Pancreas (tissue), 10 donors: ENCODE measurements around the gene FRMPD4. TPM values are rescaled to one million over a fixed set of nuclear protein-coding genes. Genes with fewer than 3 reads are reported as not detected.

Experiments used
- ATAC-seq, 4 donors: fragments of 200-7000 bp; cut with Tn5 transposase; one replicate each; pipeline versions ENCODE4 v1.8.0 to v1.9.1; 2020; ENCODE audit warnings: mild to moderate bottlenecking in 4 of 4, moderate library complexity in 4 of 4
- DNase-seq, 6 donors: peaks; one replicate each; pipeline ENCODE4 v3.0.0-alpha.2; 2020
- FAIRE-seq: peaks from 2 replicates; lab custom pipeline; 2012; peaks lifted over from hg19 to GRCh38; lab: Jason Lieb, UNC
- H3K27ac ChIP-seq, 4 donors: fragments of 200-600 bp; sonication (generic); 1 replicate in 3 of 4; 2 replicates in 1 of 4; pipeline versions ENCODE4 v1.5.0 to v1.8.0; 2020
- H3K27me3 ChIP-seq, 4 donors: fragments of 200-600 bp; one replicate each; pipeline ENCODE4 v1.8.0; 2021
- H3K36me3 ChIP-seq, 3 donors: fragments of 200-600 bp; sonication (generic) in 1 of 3; one replicate each; pipeline versions ENCODE4 v1.5.0 to v1.8.0; 2020 to 2021
- H3K4me1 ChIP-seq, 3 donors: fragments of 200-600 bp; one replicate each; pipeline ENCODE4 v1.8.0; 2021
- H3K4me3 ChIP-seq, 4 donors: fragments of 200-600 bp; sonication (generic) in 2 of 4; one replicate each; pipeline versions ENCODE4 v1.5.0 to v1.8.0; 2020 to 2021
- H3K9me3 ChIP-seq, 4 donors: fragments of 200-600 bp; one replicate each; pipeline ENCODE4 v1.8.0; 2021
- WGBS, 2 donors: extraction: QIAGEN DNeasy Blood & Tissue Kit; methylation state at CpG; one replicate each; pipeline ENCODE4 v1.1.7; 2013; 5-methylcytosine and 5-hydroxymethylcytosine counted together
- intact Hi-C, 3 donors: fragments of 100-400 bp; cut with DNase I; formaldehyde crosslinking; loops; one replicate each; pipeline versions ENCODE4 v1.11.1 to v1.14.2; 2022
- polyA plus RNA-seq, 2 donors: library from polyadenylated mRNA; stranded (reverse); fragments of 200-250 nt; gene quantifications; one replicate each; pipeline ENCODE4 v1.2.3, GENCODE V29; 2013
- total RNA-seq, 6 donors: library from RNA; stranded (reverse); fragmentation: NEBNext Ultra II Directional in 4 of 6; extraction: Animal tissue kit (Norgen Biotek cat#: 25700) in 4 of 6; gene quantifications; one replicate each; pipeline versions ENCODE4 v1.2.1 to v1.2.4, GENCODE V29; 2021 to 2023
- TF ChIP-seq, protein P1 (sequence below), 4 donors: fragments of 200-600 bp; sonication (generic) in 3 of 4; IDR thresholded peaks; one replicate each; pipeline versions ENCODE4 v1.5.0 to v1.8.0; 2021; ENCODE audit warnings: antibody characterized with exemption in 4 of 4
- donor health status: healthy with polysubstance abuse.
- donor health status: DM: no; HTN: no; CAD: no; lungs with moderate emphysema.
- donor health status: DM: no; HTN: no; CAD: no.
- donor health status: control.
- donor health status: control.
- donor health status: Bipolar disorder and iron deficiency.
- donor health status: DM: yes; HTN: yes; CAD: no.
- donor health status: DM: no; HTN: no; CAD: no.
- donor health status: DM: no; HTN: no; CAD: no.
- donor health status: DM: yes; HTN: yes; CAD: no.

Gene FRMPD4
- total and polyA plus RNA-seq, 8 donors, result 0.03 to 0.23 (median 0.06) TPM; not detected in 1

DNA sequence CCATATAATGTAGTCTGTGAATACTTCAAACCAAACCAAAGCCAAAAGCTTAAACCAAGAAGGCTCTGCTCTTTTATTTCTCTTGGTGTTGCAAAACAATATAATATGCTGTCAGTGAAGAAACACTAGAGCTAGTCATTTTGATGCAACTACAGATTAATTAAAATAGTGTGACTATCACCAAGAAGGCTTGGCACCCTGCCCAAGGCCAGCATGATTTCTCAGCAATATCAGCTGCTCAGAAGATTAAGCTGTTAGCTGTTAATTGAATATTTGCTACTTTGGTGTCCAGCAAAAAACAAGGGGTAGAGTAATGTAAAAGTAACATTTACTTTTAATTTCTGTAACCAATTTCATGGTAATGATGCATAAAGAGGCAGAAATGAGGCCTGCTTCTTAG lies 548.1 kb downstream of the FRMPD4 start:
- no peaks in the 10 kb centered on the region for H3K36me3 ChIP-seq
- no peak for ATAC-seq
- TF ChIP-seq, protein P1, sequence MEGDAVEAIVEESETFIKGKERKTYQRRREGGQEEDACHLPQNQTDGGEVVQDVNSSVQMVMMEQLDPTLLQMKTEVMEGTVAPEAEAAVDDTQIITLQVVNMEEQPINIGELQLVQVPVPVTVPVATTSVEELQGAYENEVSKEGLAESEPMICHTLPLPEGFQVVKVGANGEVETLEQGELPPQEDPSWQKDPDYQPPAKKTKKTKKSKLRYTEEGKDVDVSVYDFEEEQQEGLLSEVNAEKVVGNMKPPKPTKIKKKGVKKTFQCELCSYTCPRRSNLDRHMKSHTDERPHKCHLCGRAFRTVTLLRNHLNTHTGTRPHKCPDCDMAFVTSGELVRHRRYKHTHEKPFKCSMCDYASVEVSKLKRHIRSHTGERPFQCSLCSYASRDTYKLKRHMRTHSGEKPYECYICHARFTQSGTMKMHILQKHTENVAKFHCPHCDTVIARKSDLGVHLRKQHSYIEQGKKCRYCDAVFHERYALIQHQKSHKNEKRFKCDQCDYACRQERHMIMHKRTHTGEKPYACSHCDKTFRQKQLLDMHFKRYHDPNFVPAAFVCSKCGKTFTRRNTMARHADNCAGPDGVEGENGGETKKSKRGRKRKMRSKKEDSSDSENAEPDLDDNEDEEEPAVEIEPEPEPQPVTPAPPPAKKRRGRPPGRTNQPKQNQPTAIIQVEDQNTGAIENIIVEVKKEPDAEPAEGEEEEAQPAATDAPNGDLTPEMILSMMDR (IDR thresholded peaks at IDR 0.05), result no peak
- peak in 2 of 6 donors; percentile 33 to 63 for DNase-seq
- peaks cover 0 to 3% (median 0%) of the 10 kb centered on the region in 4 donors for H3K27me3 ChIP-seq
- no peak overlapping the region for H3K4me3 ChIP-seq
- H3K9me3 ChIP-seq, result no peaks in the 10 kb centered on the region
- intact Hi-C loops, result no loop called here
- FAIRE-seq, result no peak
- H3K4me1 ChIP-seq, result no peaks in the 10 kb centered on the region
- H3K27ac ChIP-seq, result no peak overlapping the region

DNA sequence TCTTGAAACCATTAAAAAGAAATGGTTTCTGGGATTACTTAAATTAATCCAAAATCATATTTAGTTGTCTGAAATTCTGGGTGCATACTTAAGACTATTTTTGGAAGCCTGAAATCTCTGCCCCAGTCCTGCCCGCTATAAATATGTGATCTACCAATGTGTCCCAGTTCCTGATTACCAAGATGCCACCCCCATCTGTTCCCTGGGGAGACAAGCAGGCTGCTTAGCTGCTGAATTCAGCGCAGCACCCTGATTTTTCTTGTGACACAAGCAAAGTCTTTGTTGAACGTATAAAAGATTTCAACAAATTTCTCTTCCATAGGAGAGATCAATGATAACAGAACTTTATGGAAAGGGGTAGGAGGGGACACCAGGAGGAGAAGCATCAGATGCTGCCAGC lies 552.4 kb downstream of the FRMPD4 start:
- FAIRE-seq (no peak), DNase-seq (no peak), ATAC-seq (no peak)
- H3K27me3 ChIP-seq, result peaks cover 0 to 4% (median 0%) of the 10 kb centered on the region in 4 donors
- H3K36me3 ChIP-seq, result no peaks in the 10 kb centered on the region
- H3K27ac ChIP-seq, result no peak overlapping the region
- no peaks in the 10 kb centered on the region for H3K9me3 ChIP-seq
- 61 to 85% methylated on average over 3 of the region's 3 CpGs for WGBS, 2 donors
- TF ChIP-seq, protein P1 (IDR thresholded peaks at IDR 0.05), result no peak
- intact Hi-C loops, result no loop called here
- no peak overlapping the region for H3K4me3 ChIP-seq
- no peaks in the 10 kb centered on the region for H3K4me1 ChIP-seq

DNA sequence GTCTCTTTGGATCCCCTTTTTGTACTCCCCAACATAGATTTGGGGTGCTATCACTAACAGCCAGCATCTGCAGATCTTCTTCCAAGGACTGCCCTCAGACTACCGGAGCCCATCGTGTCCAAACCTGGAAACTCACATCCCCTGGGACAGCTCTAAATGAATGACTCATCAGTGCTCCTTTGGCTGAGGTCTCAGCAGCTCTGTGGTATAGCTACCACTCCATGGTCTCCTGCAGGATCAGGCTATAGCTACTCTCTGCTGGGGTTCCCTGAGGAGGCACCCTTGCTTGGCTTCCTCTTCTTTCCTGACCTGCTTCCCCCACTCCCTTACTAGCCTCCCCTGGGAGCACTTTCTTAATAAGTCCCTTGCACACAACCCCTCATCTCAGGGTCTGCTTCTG lies 555.5 kb downstream of the FRMPD4 start:
- TF ChIP-seq, protein P1 (IDR thresholded peaks at IDR 0.05), result no peak
- FAIRE-seq, result no peak
- Histone ChIP-seq H3K36me3 (no peaks in the 10 kb centered on the region), H3K9me3 (no peaks in the 10 kb centered on the region), H3K4me1 (no peaks in the 10 kb centered on the region), H3K27ac (no peak overlapping the region), H3K27me3 (peaks cover 0 to 4% (median 0%) of the 10 kb centered on the region in 4 donors), H3K4me3 (no peak overlapping the region)
- no peak for ATAC-seq
- DNase-seq, result no peak
- 72 to 84% methylated on average over 2 of the region's 2 CpGs for WGBS, 2 donors
- intact Hi-C loops, result no loop called here

DNA sequence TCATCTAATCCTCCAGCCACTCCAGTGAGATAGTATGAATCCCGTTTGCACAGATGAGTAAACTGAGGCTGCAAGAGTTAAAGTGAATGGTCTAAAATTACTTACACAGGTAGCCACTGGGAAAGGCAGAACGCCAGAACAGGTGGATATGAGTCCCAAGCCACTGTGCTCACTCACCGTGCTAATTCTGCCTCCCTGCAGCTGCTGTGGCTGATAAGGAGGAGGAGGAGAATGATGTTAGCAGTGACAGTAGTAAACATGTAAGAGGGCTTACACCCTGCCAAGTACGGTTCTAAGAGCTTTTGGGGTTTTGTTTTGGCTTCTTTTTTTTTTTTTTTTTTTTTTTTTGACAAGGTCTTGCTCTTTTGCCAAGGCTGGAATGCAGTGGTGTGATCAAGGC lies 562.5 kb downstream of the FRMPD4 start:
- TF ChIP-seq, protein P1 (IDR thresholded peaks at IDR 0.05), result no peak
- no peaks in the 10 kb centered on the region for H3K4me1 ChIP-seq
- H3K27ac ChIP-seq, result no peak overlapping the region
- DNase-seq (peak in 4 of 6 donors; percentile 24 to 61 (median 50)), FAIRE-seq (no peak), ATAC-seq (peak; percentile 65 to 86 (median 80))
- intact Hi-C loops, result loop anchor here in 1 of 3 donors (10.0 kb wide), 1 partner anchor 616 kb away; no protein-coding TSS in a partner anchor
- no peaks in the 10 kb centered on the region for H3K36me3 ChIP-seq
- H3K27me3 ChIP-seq, result peaks cover 0 to 3% (median 0%) of the 10 kb centered on the region in 4 donors
- no peaks in the 10 kb centered on the region for H3K9me3 ChIP-seq
- WGBS, 2 donors, result 22 to 26% methylated on average over 4 of the region's 4 CpGs
- H3K4me3 ChIP-seq, result no peak overlapping the region

DNA sequence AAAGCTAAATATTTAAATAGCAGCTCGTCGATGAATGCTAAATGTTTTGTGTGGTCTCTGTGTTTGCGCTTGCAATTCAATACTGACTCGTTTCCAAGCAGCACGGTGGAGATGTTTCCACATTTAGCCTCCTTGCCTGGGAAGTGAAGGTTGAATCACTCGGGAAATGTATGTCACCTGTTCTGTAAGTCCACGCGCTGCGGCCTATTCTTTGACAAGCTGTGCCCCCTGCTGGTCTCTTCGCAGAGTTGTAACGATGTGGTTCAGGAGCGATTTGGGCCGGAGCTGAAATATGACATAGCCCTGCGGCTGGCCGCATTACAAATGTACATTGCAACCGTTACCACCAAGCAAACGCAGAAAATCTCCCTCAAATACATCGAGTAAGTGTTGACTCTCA lies 563.4 kb downstream of the FRMPD4 start:
- TF ChIP-seq, protein P1 (IDR thresholded peaks at IDR 0.05), result peak; percentile 26 to 44 (median 42)
- Histone ChIP-seq H3K27ac (no peak overlapping the region), H3K36me3 (no peaks in the 10 kb centered on the region), H3K9me3 (no peaks in the 10 kb centered on the region), H3K4me3 (no peak overlapping the region), H3K27me3 (peaks cover 0 to 3% (median 0%) of the 10 kb centered on the region in 4 donors), H3K4me1 (no peaks in the 10 kb centered on the region)
- peak; percentile 55 to 78 (median 68) for DNase-seq
- WGBS, 2 donors, result 7 to 20% methylated on average over 18 of the region's 18 CpGs
- peak; percentile 91 to 97 (median 96) for ATAC-seq
- intact Hi-C loops, result loop anchor here in 1 of 3 donors (10.0 kb wide), 1 partner anchor 617 kb away; no protein-coding TSS in a partner anchor
- FAIRE-seq, result no peak
